ENCODE data around the gene RMND5B.

GRCh38 chr5:178176791-178177190 lies 46.0 kb downstream of the RMND5B start:
- TF ChIP-seq TAF1 (IDR thresholded peaks at IDR 0.05; ENCODE audit: borderline replicate concordance, insufficient read depth, low read length) (no peak), POLR2AphosphoS5 (IDR thresholded peaks at IDR 0.05; ENCODE audit: low read depth, low read length) (no peak), SIN3A (IDR thresholded peaks at IDR 0.05; ENCODE audit: borderline replicate concordance, insufficient read depth, low read length) (no peak), REST (IDR thresholded peaks at IDR 0.05; ENCODE audit: insufficient read depth in 1 of 2, low read depth in 2 of 2, low read length in 2 of 2) (no peak), FOXP2 (optimal IDR thresholded peaks at IDR 0.05; ENCODE audit: borderline replicate concordance, extremely low read depth, extremely low read length, insufficient read depth) (no peak)
